Spinal cord (tissue), 10 donors: Measurements from ENCODE around the gene PRDM4. TPM values are rescaled to one million over a fixed set of nuclear protein-coding genes. Genes with fewer than 3 reads are reported as not detected.

Source experiments
- DNase-seq, 6 donors: peaks; one replicate each; pipeline versions ENCODE4 v3.0.0 to v3.0.0-alpha.2; 2013 to 2015; ENCODE audit warnings: low spot score in 6 of 6, low read depth in 4 of 6
- H3K27ac ChIP-seq: one replicate; pipeline ENCODE4 v1.5.1; 2013; ENCODE audit warnings: low read depth, low read length, control low read depth
- H3K27me3 ChIP-seq: one replicate; pipeline ENCODE4 v1.6.1; 2013; ENCODE audit warnings: low read length; ENCODE audit not compliant: control insufficient read depth, insufficient read depth
- H3K36me3 ChIP-seq: one replicate; pipeline ENCODE4 v1.6.1; 2013; ENCODE audit warnings: low read length; ENCODE audit not compliant: control insufficient read depth, insufficient read depth
- H3K4me1 ChIP-seq: one replicate; pipeline ENCODE4 v1.6.1; 2013; ENCODE audit warnings: low read length; ENCODE audit not compliant: control insufficient read depth, insufficient read depth
- H3K4me3 ChIP-seq: one replicate; pipeline ENCODE4 v1.5.1; 2013; ENCODE audit warnings: low read depth, low read length, control low read depth
- H3K9me3 ChIP-seq: one replicate; pipeline ENCODE4 v1.6.1; 2013; ENCODE audit warnings: low read length; ENCODE audit not compliant: control insufficient read depth, insufficient read depth
- whole genome bisulfite sequencing: methylation state at CpG from one replicate; pipeline ENCODE4 v1.1.5; 2013; ENCODE audit warnings: missing lambda C conversion rate; ENCODE audit not compliant: insufficient coverage; 5-methylcytosine and 5-hydroxymethylcytosine counted together
- long read RNA-seq, 4 donors: transcript quantifications; one replicate each; lab custom pipeline, GENCODE V29; 2026
- polyA plus RNA-seq, 2 donors: library from polyadenylated mRNA; unstranded; fragments of 120-200 nt; gene quantifications; one replicate each; pipeline ENCODE4 v1.2.1, GENCODE V29; 2013; ENCODE audit not compliant: insufficient read length in 2 of 2
- total RNA-seq, 2 donors: library from RNA; depleted of rRNA in 1 of 2; stranded (reverse); fragments of 120-200 nt in 1 of 2; fragments of >200 nt in 1 of 2; gene quantifications; one replicate each; pipeline versions ENCODE4 v1.2.3 to v1.2.4, GENCODE V29; 2013 to 2014
- donor health status: healthy.

The PRDM4 gene, protein sequence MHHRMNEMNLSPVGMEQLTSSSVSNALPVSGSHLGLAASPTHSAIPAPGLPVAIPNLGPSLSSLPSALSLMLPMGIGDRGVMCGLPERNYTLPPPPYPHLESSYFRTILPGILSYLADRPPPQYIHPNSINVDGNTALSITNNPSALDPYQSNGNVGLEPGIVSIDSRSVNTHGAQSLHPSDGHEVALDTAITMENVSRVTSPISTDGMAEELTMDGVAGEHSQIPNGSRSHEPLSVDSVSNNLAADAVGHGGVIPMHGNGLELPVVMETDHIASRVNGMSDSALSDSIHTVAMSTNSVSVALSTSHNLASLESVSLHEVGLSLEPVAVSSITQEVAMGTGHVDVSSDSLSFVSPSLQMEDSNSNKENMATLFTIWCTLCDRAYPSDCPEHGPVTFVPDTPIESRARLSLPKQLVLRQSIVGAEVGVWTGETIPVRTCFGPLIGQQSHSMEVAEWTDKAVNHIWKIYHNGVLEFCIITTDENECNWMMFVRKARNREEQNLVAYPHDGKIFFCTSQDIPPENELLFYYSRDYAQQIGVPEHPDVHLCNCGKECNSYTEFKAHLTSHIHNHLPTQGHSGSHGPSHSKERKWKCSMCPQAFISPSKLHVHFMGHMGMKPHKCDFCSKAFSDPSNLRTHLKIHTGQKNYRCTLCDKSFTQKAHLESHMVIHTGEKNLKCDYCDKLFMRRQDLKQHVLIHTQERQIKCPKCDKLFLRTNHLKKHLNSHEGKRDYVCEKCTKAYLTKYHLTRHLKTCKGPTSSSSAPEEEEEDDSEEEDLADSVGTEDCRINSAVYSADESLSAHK
- 10 to 100 TPM; 22.3 to 26.5 TPM for total RNA-seq
- polyA plus RNA-seq = 10 to 100 TPM; 26.8 to 28.7 TPM
- long read RNA-seq, donor 1, full-length matches to known transcripts = 4 of 4 reads
- long read RNA-seq, donor 1, partial matches to known transcripts = 0 of 4 reads
- long read RNA-seq, donor 1, other reads (novel, unspliced or antisense) = 0 of 4 reads
- long read RNA-seq, donor 2, full-length matches to known transcripts = 1 of 1 reads
- long read RNA-seq, donor 2, partial matches to known transcripts = 0 of 1 reads
- long read RNA-seq, donor 2, other reads (novel, unspliced or antisense) = 0 of 1 reads
- long read RNA-seq, donor 3, full-length matches to known transcripts = 1 of 1 reads
- long read RNA-seq, donor 3, partial matches to known transcripts = 0 of 1 reads
- long read RNA-seq, donor 3, other reads (novel, unspliced or antisense) = 0 of 1 reads
- long read RNA-seq, donor 4 = 0 reads

DNA sequence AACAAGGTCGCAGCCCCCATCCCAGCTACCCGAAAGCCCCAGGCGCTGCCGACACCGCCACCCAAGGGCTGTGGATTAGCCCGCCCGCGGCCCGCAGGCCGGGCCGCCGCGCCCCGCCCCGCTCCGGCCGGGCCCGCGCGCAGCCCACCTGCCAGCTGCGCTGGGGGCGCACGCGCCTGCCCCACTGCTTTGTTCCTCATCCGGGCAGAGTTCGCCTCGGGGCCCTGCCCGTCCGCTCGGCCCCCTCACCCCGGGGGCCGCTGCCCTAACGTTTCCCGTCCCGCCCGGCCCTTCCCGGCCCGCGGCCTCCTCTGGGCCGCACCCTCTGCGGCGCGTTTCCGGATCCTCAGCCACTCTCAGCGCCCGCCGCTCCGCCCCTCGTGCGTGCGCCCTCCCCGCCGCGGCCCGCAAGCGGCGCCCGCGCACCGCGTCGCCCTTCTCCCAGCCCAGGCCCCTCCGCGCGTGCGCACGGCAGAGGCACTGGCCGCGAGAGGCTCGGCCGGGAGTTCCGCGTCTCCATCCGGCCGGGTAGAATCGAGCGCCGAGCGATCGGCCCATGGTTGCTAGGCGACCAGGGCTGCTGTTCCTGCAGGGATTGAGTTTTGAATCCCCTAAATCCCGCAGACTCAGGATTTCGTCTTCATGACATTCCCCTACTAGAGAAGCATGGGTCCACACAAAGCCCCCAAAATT, at the start of gene PRDM4:
TSS of gene PRDM4 (minus strand) at position 329 of the 693 bp plus-strand sequence. CDS start 622 bp downstream, outside the sequence.
- no peaks in the 10 kb centered on the region for H3K9me3 ChIP-seq
- under 1% methylated on average over 83 of the region's 83 CpGs for WGBS
- H3K36me3 ChIP-seq = peaks cover 14% of the 10 kb centered on the region
- peak within 1 kb of the TSS; percentile 77 for H3K4me3 ChIP-seq
- H3K4me1 ChIP-seq = peaks cover 11% of the 10 kb centered on the region
- peak; percentile 82 to 99 (median 93) for DNase-seq
- no peaks in the 10 kb centered on the region for H3K27me3 ChIP-seq
- peak within 1 kb of the TSS; percentile 65 for H3K27ac ChIP-seq

DNA sequence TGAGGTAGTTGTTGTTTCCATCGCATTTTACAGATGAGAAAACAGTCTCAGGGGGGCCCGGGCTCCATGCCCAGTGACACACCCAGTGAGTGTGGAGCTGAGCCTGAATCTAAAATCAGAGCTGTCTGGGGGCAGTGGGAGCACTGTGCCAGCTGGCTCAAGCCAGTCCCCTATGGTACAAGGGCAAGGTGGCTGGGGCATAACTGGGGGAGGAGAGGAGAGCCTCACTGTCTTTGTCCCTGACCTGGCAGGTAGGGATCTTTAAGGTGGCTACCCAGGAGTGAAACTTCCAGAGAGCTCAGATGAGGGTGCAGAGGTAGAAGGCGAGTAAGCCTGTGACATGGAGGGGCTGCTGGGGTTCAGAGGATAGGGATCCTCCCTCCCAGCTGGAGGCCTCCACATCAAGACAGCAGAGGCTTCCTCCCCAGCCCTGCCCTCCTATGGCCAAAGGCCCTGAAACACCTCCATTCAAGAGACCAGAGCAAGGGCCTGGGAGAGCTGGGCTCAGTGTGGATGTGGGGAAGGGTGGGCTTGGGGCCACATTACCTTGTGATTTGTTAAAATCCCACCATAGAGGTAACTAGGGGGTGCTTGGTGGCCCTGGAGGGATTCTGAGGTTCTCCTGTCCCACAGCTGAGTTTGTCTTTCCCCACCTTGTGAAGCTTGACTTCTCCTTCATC, 46.7 kb upstream of the PRDM4 start:
- no peaks in the 10 kb centered on the region for H3K9me3 ChIP-seq
- no peaks in the 10 kb centered on the region for H3K36me3 ChIP-seq
- H3K27me3 ChIP-seq = no peaks in the 10 kb centered on the region
- 0% methylated on average over 1 of the region's 3 CpGs for WGBS
- no peak for DNase-seq
- no peak overlapping the region for H3K4me3 ChIP-seq
- no peak overlapping the region for H3K27ac ChIP-seq
- no peaks in the 10 kb centered on the region for H3K4me1 ChIP-seq

DNA sequence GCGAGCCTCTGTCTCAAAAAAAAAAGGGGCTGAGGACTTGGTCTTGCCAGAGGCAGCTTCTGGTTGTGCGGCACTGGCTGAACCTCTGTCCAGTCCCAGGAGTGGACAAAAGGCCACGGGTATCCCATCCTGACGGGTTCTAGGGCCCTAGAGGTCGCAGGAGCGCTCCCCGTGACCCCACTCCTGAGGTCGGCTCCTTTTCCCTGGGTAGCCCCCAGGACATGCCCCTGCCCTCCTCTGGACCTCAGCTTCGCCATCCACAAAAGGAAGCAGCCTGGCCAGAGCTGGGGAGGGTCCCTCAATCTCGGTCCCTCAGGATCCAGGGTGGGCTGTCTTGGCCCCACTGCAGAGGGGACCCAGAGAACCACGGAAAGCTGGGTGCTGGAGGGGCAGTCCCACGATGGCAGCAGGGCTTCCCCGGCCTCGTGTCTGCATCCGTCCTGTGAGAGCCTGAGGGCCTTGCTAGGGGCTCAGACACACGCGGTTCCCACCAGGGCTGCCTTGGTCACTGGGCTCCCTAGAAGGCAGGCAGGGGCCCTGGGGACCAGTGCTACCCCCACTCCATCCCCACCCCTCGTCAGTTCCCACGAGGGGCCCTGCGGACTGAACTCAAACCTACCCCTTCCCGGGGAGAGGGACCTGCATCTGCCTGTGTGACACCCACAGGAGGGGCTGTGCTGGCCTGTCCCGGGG, 44.7 kb upstream of the PRDM4 start:
- Histone ChIP-seq H3K27ac (no peak overlapping the region), H3K36me3 (no peaks in the 10 kb centered on the region), H3K4me1 (no peaks in the 10 kb centered on the region), H3K9me3 (no peaks in the 10 kb centered on the region), H3K27me3 (no peaks in the 10 kb centered on the region), H3K4me3 (no peak overlapping the region)
- 82% methylated on average over 22 of the region's 22 CpGs for whole genome bisulfite sequencing
- DNase-seq = no peak

DNA sequence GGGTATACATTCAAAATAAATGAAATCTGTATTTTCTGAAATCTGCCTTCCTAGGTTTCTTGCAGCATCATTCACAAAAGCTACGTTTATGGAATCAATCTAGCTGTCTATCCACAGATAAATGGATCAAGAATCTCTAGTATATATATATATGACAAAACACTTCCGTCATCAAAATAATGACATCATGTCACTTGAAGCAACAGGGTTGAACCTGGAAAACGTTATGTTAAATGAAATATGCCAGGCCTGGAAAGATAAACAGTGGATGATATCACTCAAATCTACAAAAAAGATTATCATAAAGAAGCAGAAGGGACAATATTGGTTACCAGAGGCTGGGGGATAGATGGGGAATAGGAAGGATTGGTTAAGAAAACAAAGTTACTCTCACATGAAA, 42.2 kb upstream of the PRDM4 start:
- WGBS = no CpG with 5 or more reads among the region's 3 CpGs
- H3K9me3 ChIP-seq = no peaks in the 10 kb centered on the region
- no peak overlapping the region for H3K4me3 ChIP-seq
- H3K36me3 ChIP-seq = no peaks in the 10 kb centered on the region
- H3K27ac ChIP-seq = no peak overlapping the region
- no peaks in the 10 kb centered on the region for H3K4me1 ChIP-seq
- no peaks in the 10 kb centered on the region for H3K27me3 ChIP-seq
- no peak for DNase-seq

DNA sequence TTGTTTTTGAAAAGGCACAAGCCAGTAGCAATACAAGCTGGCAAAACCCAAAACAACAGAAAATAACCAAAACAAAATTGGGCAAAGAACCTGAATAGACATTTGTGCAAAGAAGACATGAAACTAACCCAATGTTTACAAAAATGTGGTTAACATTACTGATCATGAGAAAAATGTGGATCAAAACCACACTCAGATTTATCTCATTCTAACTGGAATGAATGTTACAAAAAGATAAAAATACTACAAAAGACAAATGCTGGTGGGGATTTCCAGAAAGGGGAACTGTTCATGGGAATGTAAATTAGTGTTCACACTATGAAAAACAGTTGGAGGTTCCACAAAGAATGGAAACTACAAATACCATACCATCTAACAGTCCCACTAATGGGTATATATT, 40.2 kb upstream of the PRDM4 start:
- Histone ChIP-seq H3K36me3 (no peaks in the 10 kb centered on the region), H3K27ac (no peak overlapping the region), H3K27me3 (no peaks in the 10 kb centered on the region), H3K9me3 (no peaks in the 10 kb centered on the region), H3K4me1 (no peaks in the 10 kb centered on the region), H3K4me3 (no peak overlapping the region)
- no peak for DNase-seq

DNA sequence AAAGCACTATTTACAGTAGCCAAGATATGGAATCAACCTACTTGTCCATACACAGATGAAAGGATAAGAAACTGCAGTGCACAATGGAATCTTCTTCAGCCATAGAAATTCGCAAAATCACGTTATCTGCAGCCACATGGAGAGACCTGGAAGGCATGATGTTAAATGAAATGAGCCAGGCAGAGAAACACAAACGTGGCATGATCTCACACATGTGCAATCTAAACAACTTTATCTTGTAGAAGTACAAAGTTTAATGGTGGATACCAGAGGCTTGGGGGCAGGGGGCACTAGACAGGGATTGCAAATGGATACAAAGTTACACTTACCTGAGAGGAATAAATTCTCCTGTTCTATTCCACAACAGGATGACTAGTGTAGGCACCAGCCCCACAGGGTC, 37.6 kb upstream of the PRDM4 start:
- Histone ChIP-seq H3K27me3 (no peaks in the 10 kb centered on the region), H3K9me3 (no peaks in the 10 kb centered on the region), H3K4me3 (no peak overlapping the region), H3K27ac (no peak overlapping the region), H3K36me3 (no peaks in the 10 kb centered on the region), H3K4me1 (no peaks in the 10 kb centered on the region)
- no CpG with 5 or more reads among the region's 3 CpGs for WGBS
- DNase-seq = no peak

DNA sequence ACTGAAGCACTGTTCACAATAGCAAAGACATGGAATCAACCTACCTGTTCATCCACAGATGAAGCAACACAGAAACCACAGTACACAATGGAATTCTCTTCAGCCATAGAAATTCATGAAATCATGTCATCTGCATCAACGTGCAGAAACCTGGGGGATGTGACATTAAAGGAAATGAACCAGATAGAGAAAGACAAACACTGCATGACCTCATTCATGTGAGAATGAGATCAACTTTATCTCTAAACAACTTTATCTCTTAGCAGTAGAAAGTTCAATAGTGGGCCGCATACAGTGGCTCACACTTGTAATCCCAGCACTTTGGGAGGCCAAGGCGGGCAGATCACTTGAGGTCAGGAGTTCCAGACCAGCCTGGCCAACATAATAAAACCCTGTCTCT, 33.5 kb upstream of the PRDM4 start:
- WGBS = 100% methylated on average over 1 of the region's 3 CpGs
- Histone ChIP-seq H3K36me3 (no peaks in the 10 kb centered on the region), H3K4me1 (no peaks in the 10 kb centered on the region), H3K27me3 (no peaks in the 10 kb centered on the region), H3K4me3 (no peak overlapping the region), H3K27ac (no peak overlapping the region), H3K9me3 (no peaks in the 10 kb centered on the region)
- no peak for DNase-seq

DNA sequence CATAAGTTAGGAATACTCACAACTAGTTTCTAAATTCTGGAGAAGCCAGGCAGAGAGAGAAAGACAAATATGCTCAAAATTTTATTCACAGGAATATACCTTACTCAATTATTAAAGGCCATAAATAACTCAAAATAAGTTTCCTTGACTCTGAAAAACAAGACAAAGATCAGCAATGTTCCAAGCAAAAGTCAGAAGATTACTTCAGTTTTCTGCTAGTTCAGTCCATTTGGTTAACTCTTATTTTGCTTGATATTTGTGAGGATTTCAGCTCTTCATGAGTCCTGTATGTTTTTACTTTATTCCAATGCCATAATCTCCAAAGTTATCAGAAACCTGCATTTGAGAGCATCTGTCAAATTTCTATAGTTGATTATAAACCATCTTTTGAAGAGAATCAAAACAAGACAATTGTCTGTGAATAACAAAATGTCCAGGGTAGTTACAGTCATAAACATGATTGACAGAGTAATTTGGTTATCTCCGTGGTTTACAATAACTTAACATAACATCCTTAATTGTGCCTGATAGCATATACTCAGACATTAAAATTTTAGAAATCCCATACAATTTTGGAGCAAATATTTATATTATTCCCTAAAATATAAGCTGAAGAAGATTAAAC, 30.6 kb upstream of the PRDM4 start:
- H3K9me3 ChIP-seq = no peaks in the 10 kb centered on the region
- WGBS = no CpG with 5 or more reads among the region's 1 CpG
- H3K4me3 ChIP-seq = no peak overlapping the region
- no peak overlapping the region for H3K27ac ChIP-seq
- H3K36me3 ChIP-seq = no peaks in the 10 kb centered on the region
- no peak for DNase-seq
- H3K27me3 ChIP-seq = no peaks in the 10 kb centered on the region
- H3K4me1 ChIP-seq = no peaks in the 10 kb centered on the region
